HG03025 (cell line): Measurements from ENCODE around the gene TINCR.

Source experiments
- ATAC-seq: cut with Tn5 transposase; IDR thresholded peaks from one replicate; pipeline ENCODE4 v1.9.1; 2021; ENCODE audit warnings: mild to moderate bottlenecking, moderate library complexity; ENCODE audit not compliant: unreplicated experiment, low FRiP score

The TINCR gene

GRCh38 chr19:5522106-5522505, 45.6 kb downstream of the TINCR start:
- ATAC-seq, result no peak

- no peak for ATAC-seq
Observed at GRCh38 chr19:5520501-5520900, 47.3 kb downstream of the TINCR start.

GRCh38 chr19:5519076-5519475, 48.7 kb downstream of the TINCR start:
- ATAC-seq, result no peak

- no peak for ATAC-seq
Observed at GRCh38 chr19:5515737-5516136, 52.0 kb downstream of the TINCR start.

GRCh38 chr19:5514001-5514400, 53.8 kb downstream of the TINCR start:
- ATAC-seq, result no peak

- no peak for ATAC-seq
Observed at GRCh38 chr19:5512715-5513114, 55.0 kb downstream of the TINCR start.
